Activated T-cell treated with anti-CD3 and anti-CD28 coated beads for 1 hour (primary cell): ENCODE results near the gene PNLIPRP1.

ENCODE experiments used
- DNase-seq: peaks from one replicate; pipeline ENCODE4 v3.0.0-alpha.2; 2020; ENCODE audit warnings: low read depth

The PNLIPRP1 gene

DNA sequence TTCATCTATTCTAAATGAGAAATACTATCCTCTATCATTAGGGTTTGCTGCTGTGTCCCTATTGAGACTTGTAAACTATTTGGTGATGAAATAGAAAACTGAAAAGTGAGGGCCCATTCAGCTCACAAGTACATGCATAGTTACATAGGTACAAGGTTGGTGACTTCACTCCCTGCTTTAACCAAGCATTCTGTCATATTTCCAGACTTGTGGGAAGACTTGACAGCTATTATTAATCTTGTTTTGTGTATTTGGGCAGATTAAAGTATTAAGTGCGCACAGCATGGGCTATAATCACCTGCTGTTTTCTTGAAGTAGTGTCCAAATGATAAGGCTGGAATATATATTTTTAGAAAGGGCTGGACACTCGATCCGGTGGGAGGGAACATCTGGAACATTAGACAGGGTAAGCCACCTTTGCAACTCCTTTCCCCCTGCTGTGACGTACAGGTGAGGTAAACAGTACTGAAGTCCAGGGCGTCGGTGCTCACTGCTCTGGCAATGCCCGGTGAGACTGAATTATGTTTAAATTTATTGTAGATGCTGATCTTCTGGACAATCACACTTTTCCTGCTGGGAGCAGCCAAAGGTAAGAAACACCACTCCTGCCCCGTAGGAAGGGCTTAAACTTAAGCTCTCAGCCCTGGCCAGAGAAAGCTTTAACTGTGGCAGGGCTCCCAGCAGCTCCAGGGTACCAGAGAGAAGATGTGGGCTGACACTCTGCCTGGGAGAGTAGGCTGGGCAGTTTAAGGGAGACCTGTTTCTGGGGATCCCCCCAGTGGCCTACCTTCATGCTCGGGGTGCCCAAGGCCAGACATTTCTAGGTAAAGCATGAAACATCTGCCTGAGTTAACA is at the start of gene PNLIPRP1:
TSS of gene PNLIPRP1 (plus strand) at position 370 of the 855 bp plus-strand sequence. CDS start at position 541, 171 bp downstream.
- no peak for DNase-seq

- no peak for DNase-seq
Observed at GRCh38 chr10:116542007-116542677, 48.6 kb upstream of the PNLIPRP1 start.

DNA sequence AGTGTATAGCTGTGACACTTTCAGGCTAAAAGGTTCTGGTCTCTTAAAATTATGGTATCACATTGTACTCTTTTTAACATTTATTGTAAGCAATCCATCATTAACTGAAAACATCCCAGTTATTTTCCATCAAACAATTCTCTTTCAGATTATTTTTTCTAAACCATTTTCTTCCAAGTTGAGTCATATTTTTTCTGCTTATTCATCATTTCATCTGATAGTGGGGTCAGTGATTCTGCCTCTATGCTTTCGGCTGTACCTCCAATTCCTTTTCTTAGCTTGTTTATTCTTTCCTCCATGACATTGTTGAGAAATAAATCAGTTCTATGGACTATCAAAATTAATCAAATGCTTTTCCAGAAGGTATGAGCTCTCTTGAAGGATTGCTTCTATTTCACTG is 45.6 kb upstream of the PNLIPRP1 start:
- no peak for DNase-seq

GRCh38 chr10:116545756-116546155 is 45.0 kb upstream of the PNLIPRP1 start, which contains the start of gene PNLIP:
PNLIP (plus strand) TSS chr10:116545931; CDS start chr10:116546093, 162 bp downstream.
- no peak for DNase-seq

- no peak for DNase-seq
Observed at GRCh38 chr10:116548301-116548700, 42.5 kb upstream of the PNLIPRP1 start.

GRCh38 chr10:116553378-116553980 is 37.3 kb upstream of the PNLIPRP1 start:
- DNase-seq, result no peak

DNA sequence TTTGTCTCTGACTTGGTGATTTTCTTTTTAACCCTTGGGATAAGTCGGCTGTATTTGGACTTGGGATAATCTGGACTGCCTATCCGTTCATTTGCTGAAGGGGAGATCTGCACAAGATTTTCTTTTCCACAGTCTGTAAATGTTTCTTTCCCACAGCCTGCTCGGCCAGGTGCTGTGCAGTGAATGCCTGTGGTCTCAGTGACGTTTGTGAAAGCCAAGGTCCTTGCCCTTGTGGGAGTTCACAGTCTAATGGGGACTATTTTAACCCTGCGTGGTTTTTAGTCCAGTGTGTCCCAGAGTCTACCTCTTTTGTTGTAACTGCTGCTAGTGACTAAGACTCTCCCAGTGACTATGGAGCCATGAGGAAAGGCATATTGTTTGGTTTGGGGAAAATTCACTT is 36.1 kb upstream of the PNLIPRP1 start:
- no peak for DNase-seq

GRCh38 chr10:116555880-116556279 is 34.9 kb upstream of the PNLIPRP1 start:
- no peak for DNase-seq

GRCh38 chr10:116557305-116557880 is 33.4 kb upstream of the PNLIPRP1 start:
- DNase-seq, result no peak

- DNase-seq, result no peak
Observed at GRCh38 chr10:116565534-116565933, 25.2 kb upstream of the PNLIPRP1 start.

GRCh38 chr10:116566932-116567331 is 23.8 kb upstream of the PNLIPRP1 start:
- no peak for DNase-seq

DNA sequence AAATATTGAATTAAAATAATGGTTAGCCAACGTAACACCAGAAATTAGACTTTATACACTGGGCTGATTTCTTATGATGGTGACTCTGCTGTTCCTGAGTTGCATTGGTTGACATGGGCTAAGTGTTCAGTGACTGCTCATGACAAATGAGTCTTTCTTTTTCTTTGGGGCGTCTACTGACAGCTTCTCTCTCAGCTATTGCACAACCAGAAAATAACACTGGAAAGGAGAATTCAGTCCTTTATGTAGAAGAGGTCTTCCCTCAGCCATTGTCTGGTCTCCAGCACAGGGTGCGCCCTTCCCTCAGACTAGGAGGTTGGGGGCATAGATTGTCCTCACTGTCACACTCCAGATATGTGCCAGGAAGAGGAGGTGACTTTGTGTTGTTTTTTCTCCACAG is 23.4 kb upstream of the PNLIPRP1 start:
- no peak for DNase-seq

DNA sequence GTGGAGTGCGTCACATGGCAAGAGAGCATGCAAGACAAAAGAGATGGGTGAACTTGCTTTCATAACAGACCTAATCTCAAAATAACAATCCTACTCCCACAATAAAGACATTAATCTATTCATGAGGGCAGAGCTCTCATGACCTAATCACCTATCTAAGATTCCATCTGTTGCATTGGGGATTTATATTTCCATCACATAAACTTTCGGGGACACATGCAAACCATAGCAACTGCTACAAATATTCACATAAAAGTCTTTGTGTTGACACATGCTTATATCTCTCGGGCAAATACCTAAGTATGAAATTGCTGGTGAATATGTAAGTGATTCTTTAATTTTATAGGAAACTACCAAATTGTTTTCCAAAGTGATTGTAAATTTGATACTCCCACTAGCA is 16.0 kb upstream of the PNLIPRP1 start:
- no peak for DNase-seq

DNA sequence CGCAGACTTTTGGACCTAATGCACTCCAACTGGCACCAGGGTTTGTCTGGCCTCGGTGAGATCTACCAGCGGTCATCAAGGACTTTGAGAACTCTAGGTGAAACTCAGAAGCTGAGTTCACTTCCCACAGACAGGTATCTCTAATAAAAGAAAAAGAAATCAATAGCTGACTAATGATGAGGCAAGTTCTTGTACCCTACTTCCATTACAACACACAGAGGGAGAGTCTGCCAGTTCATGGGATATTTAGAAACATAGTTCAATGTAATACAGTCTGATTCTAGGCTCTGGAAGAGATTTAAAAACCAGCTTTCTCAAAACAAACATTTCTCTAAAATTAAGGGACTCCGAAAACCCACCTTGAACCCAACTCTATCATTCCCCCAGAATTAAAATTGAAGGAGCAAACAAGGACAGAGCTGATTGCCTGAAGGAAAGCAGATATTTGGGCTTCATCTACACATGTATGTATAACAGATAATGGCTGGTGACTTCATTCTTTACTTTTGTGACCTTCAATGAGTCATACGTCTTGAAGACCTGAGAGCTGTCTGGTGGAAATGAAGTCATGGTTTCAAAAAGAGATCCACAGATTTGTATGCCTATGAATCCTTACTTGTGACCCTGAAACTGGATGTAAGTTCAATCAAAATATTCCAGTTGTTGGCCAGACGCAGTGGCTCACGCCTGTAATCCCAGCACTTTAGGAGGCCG is 2.7 kb upstream of the PNLIPRP1 start:
- DNase-seq, result no peak

GRCh38 chr10:116588995-116589394 is 1.8 kb upstream of the PNLIPRP1 start:
- DNase-seq, result no peak

GRCh38 chr10:116589926-116590325 is 833 bp upstream of the PNLIPRP1 start:
- DNase-seq, result no peak

DNA sequence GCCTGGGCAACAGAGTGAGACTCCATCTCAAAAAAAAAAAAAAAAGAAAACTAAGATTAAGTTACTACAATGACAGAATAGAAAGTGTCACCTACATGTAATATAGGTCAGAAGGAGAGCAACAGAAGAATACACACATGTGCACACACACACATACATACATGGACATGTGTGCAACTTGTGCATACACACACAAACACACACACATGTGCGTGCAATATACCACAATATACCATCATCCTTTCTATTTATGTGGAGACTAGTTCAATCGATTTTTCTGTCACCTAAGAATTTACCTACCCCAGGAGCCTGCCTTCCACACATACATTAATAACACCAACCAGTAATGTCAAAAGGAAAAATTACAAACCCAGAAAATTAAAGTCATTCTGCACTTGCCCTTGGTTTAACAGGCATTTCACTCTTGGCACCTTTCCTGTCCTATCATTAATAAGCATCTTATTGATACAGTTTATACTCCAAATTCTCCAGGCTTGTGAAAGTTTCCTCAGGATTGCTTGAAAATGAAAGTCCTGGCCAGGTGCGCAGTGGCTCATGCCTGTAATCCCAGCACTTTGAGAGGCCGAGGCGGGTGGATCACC is 2.5 kb downstream of the PNLIPRP1 start:
- no peak for DNase-seq

- no peak for DNase-seq
Observed at GRCh38 chr10:116594525-116595035, 3.8 kb downstream of the PNLIPRP1 start.

DNA sequence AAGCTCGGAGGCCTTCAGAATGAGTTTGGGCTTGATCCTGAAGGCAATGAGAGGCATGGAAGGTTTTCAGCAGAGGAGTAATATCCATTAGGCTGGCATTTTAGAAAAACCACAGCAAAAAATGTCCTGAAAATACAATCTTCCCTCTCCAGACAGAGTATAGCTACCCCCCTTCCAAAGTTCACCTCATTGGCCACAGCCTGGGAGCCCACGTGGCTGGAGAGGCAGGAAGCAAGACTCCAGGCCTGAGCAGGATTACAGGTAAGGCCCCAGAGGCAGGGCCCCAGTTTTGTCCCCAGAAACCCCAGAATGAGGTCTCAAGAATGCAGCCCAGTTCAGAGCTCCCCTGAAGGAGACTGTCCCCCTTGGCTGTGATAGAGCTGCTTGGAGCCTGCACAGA is 5.3 kb downstream of the PNLIPRP1 start:
- DNase-seq, result no peak

DNA sequence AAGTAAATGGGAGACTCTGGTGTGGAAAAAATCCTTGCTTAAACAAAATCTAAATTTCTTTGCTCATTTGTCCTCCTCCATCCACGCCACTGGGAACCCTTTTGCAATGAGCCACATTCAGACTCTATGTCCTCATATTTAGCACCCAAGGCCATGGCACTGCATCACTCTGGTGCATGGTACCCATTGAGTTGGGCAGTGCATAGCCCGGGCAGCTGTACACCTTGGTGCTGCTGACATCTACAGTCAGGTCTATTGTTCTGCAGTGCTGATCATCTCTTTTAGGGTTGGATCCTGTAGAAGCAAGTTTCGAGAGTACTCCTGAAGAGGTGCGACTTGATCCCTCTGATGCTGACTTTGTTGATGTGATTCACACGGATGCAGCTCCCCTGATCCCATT is 6.8 kb downstream of the PNLIPRP1 start:
- no peak for DNase-seq

- no peak for DNase-seq
Observed at GRCh38 chr10:116598329-116598728, 7.6 kb downstream of the PNLIPRP1 start.
